GM12892 (cell line): ENCODE results near the gene LMBRD2.
"Not testable (repeated sequence)": the region's sequence is repeated elsewhere in the genome, so short reads cannot be mapped to it uniquely, and the experiment has no call there.

Experiments
- POLR2A ChIP-seq: IDR thresholded peaks from 2 replicates; pipeline ENCODE4 v1.6.1; 2011; ENCODE audit warnings: low read depth, low read length, control low read depth
- POLR2AphosphoS5 ChIP-seq: IDR thresholded peaks from 2 replicates; pipeline ENCODE4 v1.6.1; 2011; ENCODE audit warnings: low read depth, low read length, control low read depth
- TAF1 ChIP-seq: IDR thresholded peaks from 2 replicates; pipeline ENCODE4 v1.6.1; 2011; ENCODE audit warnings: low read depth, mild to moderate bottlenecking, control low read depth, low read length, borderline replicate concordance

GRCh38 chr5:36198783-36199182, 47.1 kb upstream of the LMBRD2 start:
- TF ChIP-seq POLR2A, TAF1, POLR2AphosphoS5: not testable (repeated sequence)
